ENCODE measurements around the gene TMEM218. TPM values are rescaled to one million over a fixed set of nuclear protein-coding genes. Genes with fewer than 3 reads are reported as not detected.

Gene TMEM218
- total and polyA plus RNA-seq, 2 donors (not counting 3 experiments of a cell fraction or from before 2014, with no cell fraction given), result 23.8 to 45.1 TPM

DNA sequence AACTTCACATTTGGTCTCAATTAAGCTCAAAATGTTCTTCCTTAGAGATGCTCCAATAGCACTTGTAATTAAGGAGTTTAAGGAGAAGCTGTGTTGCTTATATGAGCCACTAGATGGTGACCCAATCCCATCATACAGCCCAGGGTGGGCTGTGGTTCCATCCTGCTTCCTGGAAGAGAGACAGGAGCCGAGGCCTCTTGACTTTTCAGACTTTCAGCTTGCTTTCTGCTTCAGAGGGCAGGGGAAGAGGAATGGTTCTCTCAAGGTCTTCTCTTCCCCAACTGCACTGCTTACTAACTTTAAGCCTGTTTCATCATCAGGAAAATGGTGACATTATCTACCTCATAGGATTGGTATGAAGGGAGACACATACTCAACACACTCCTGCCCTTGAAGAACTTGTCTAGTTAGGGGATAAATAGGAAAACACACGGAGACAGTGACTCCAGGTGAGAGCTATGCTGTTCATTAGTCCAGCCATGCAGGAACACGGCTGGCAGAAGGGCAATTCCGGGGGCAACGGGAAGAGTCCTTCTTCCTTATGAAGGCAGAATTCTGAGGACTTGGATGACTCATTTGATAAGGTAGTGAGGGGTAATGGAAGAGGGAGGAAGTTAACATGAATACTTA is 20.1 kb downstream of the TMEM218 start:
- H3K27ac ChIP-seq (ENCODE audit: insufficient read depth, low read depth, low read length), result peak overlapping the region; percentile 4
- BruUV-seq (replicated peaks), result no TSS peak
- no peaks in the 10 kb centered on the region for H3K79me2 ChIP-seq (ENCODE audit: control insufficient read depth, insufficient read depth, low read length)
- peak; percentile 80 for FAIRE-seq
- H3K27me3 ChIP-seq (ENCODE audit: control insufficient read depth in 2 of 2, insufficient read depth in 2 of 2, low read length in 2 of 2), result no peaks in the 10 kb centered on the region
- no peak overlapping the region for H3K9ac ChIP-seq (replicated peaks; ENCODE audit: extremely low read depth, insufficient read depth, low read length)
- H2AFZ ChIP-seq (ENCODE audit: low read depth, low read length), result peak overlapping the region; percentile 55
- intact Hi-C loops (cut with micrococcal nuclease) (loop anchor here (1.0 to 10.0 kb wide), 8 partner anchors 20 to 783 kb away; partner anchors contain the start of genes PKNOX2 and TMEM218), dilution Hi-C loops (cut with MboI; ENCODE audit: extremely low pct_ligation_motif_present, low sequenced_read_pairs) (no loop called here)
- H4K20me1 ChIP-seq (replicated peaks; ENCODE audit: control insufficient read depth, extremely low read depth, insufficient read depth, low read length), result no peaks in the 10 kb centered on the region
- peaks cover 11% of the 10 kb centered on the region for H3K4me1 ChIP-seq (ENCODE audit: control insufficient read depth, extremely low read depth, insufficient read depth, low read length)
- CTCF ChIA-PET, result interaction anchor here (0.6 to 6.1 kb wide), 55 partner anchors 9 to 479 kb away, joined by 3 to 141 read pairs (median 5); partner anchors contain the start of genes PKNOX2, SLC37A2 and TMEM218
- POLR2A ChIA-PET, result no interaction called here
- TF ChIP-seq EZH2 (IDR thresholded peaks at IDR 0.05; ENCODE audit: borderline replicate concordance, low read depth, low read length, severe bottlenecking) (no peak), JUN (IDR thresholded peaks at IDR 0.05; ENCODE audit: borderline replicate concordance, insufficient read depth, insufficient read length, low read depth) (peak; percentile 19), MYC (IDR thresholded peaks at IDR 0.05; ENCODE audit: low read depth, low read length) (no peak), GATA2 (IDR thresholded peaks at IDR 0.05; ENCODE audit: insufficient read depth, insufficient read length, low read depth, low read length) (no peak), FOS (IDR thresholded peaks at IDR 0.05; ENCODE audit: borderline replicate concordance, insufficient read depth, low read length) (peak; percentile 58), POLR2AphosphoS5 (IDR thresholded peaks at IDR 0.05; ENCODE audit: insufficient read depth, low read depth, low read length) (no peak), POLR2A (IDR thresholded peaks at IDR 0.05; ENCODE audit: low read depth, low read length) (no peak)
- TF ChIP-seq, protein P1, sequence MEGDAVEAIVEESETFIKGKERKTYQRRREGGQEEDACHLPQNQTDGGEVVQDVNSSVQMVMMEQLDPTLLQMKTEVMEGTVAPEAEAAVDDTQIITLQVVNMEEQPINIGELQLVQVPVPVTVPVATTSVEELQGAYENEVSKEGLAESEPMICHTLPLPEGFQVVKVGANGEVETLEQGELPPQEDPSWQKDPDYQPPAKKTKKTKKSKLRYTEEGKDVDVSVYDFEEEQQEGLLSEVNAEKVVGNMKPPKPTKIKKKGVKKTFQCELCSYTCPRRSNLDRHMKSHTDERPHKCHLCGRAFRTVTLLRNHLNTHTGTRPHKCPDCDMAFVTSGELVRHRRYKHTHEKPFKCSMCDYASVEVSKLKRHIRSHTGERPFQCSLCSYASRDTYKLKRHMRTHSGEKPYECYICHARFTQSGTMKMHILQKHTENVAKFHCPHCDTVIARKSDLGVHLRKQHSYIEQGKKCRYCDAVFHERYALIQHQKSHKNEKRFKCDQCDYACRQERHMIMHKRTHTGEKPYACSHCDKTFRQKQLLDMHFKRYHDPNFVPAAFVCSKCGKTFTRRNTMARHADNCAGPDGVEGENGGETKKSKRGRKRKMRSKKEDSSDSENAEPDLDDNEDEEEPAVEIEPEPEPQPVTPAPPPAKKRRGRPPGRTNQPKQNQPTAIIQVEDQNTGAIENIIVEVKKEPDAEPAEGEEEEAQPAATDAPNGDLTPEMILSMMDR (IDR thresholded peaks at IDR 0.05; ENCODE audit: extremely low read depth in 1 of 2, insufficient read depth in 1 of 2, low read depth in 1 of 2, low read length in 2 of 2), result peak; percentile 56 to 66
- DNase-seq (ENCODE audit: low read depth, low spot score), result peak; percentile 81
- H3K4me2 ChIP-seq (ENCODE audit: insufficient read depth, low read length), result peak overlapping the region; percentile 12
- H3K9me3 ChIP-seq (replicated peaks; ENCODE audit: control insufficient read depth, insufficient read depth, low read length), result no peaks in the 10 kb centered on the region
- no peaks in the 10 kb centered on the region for H3K36me3 ChIP-seq (ENCODE audit: control insufficient read depth in 2 of 2, extremely low read depth in 1 of 2, insufficient read depth in 2 of 2, low read length in 2 of 2)
- H3K4me3 ChIP-seq (replicated peaks in 1 of 3; ENCODE audit: insufficient read depth in 1 of 3, low read depth in 1 of 3, low read length in 3 of 3), result no peak overlapping the region
- no peaks in the 10 kb centered on the region for H3K9me1 ChIP-seq (replicated peaks; ENCODE audit: control insufficient read depth, extremely low read depth, insufficient read depth, low read length)
